ENCODE data around the gene DLX1. TPM values are rescaled to one million over a fixed set of nuclear protein-coding genes. Genes with fewer than 3 reads are reported as not detected.

The DLX1 gene
- total and polyA plus RNA-seq, 2 experiments from 2014 or later, result not detected

- TF ChIP-seq NANOG (IDR thresholded peaks at IDR 0.05; ENCODE audit: borderline replicate concordance) (no peak), JUNB (IDR thresholded peaks at IDR 0.05; ENCODE audit: unreplicated experiment) (no peak)
These were observed 22.8 kb upstream of the DLX1 start (continued) for GRCh38 chr2:172062402-172063004.

- no peaks in the 10 kb centered on the region for H3K36me3 ChIP-seq (ENCODE audit: insufficient read depth)
- H3K4me1 ChIP-seq (ENCODE audit: insufficient read depth), result no peaks in the 10 kb centered on the region
- Mint-ChIP-seq H3K9me3 (no peaks in the 10 kb centered on the region), H3K27ac (no peak overlapping the region), H3K27me3 (ENCODE audit: insufficient read depth, low read depth, poor library complexity) (no peaks in the 10 kb centered on the region), H3K36me3 (ENCODE audit: low read depth) (no peaks in the 10 kb centered on the region; the same call in 1 of the 3 replicates), H3K4me3 (no peak overlapping the region), H3K4me1 (no peaks in the 10 kb centered on the region)
- no peak overlapping the region for H2AFZ ChIP-seq
- no peaks in the 10 kb centered on the region for H3F3A ChIP-seq (replicated peaks; ENCODE audit: low read depth)
- H3K27ac ChIP-seq (ENCODE audit: low read depth), result no peak overlapping the region
- H3K79me2 ChIP-seq (replicated peaks; ENCODE audit: insufficient read depth), result no peaks in the 10 kb centered on the region
- ATAC-seq (no peak), DNase-seq (ENCODE audit: low spot score) (no peak)
- no peaks in the 10 kb centered on the region for H3K27me3 ChIP-seq (ENCODE audit: insufficient read depth)
- TF ChIP-seq REST (IDR thresholded peaks at IDR 0.05; ENCODE audit: unreplicated experiment), result no peak
- no peak for TF ChIP-seq NANOG (IDR thresholded peaks at IDR 0.05; ENCODE audit: borderline replicate concordance)
- no peaks in the 10 kb centered on the region for H3K9me2 ChIP-seq (ENCODE audit: insufficient read depth)
- H4K20me1 ChIP-seq (replicated peaks; ENCODE audit: insufficient read depth), result no peaks in the 10 kb centered on the region
- H3K4me3 ChIP-seq, result no peak overlapping the region
- H3K4me2 ChIP-seq, result no peak overlapping the region
These were observed 21.9 kb upstream of the DLX1 start for GRCh38 chr2:172063446-172063845.

DNA sequence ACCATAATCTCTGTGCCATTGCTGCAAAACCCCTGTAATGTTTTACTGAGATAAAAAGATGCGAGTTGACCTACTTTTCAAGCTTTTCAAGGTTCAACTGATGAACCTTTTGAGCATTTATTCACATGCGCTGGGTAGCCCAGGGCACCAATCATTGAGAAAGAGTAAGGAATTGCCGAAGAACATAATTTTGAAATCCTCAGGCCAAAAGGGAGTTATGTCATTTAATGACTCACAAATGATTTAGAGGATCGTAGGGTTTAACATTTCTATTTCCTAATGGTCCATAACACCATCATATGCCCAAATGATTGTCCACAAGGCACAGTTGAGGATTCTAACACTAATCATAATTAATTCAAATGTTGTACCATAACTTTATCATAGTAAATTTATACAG is 20.2 kb upstream of the DLX1 start:
- H2AFZ ChIP-seq, result no peak overlapping the region
- H3K79me2 ChIP-seq (replicated peaks; ENCODE audit: insufficient read depth), result no peaks in the 10 kb centered on the region
- H3K36me3 ChIP-seq (ENCODE audit: insufficient read depth), result no peaks in the 10 kb centered on the region
- H3K4me2 ChIP-seq, result no peak overlapping the region
- Mint-ChIP-seq H3K27me3 (ENCODE audit: insufficient read depth, low read depth, poor library complexity) (no peaks in the 10 kb centered on the region), H3K4me1 (no peaks in the 10 kb centered on the region), H3K27ac (no peak overlapping the region), H3K9me3 (no peaks in the 10 kb centered on the region), H3K36me3 (ENCODE audit: low read depth) (no peaks in the 10 kb centered on the region; the same call in 1 of the 3 replicates), H3K4me3 (no peak overlapping the region)
- no peaks in the 10 kb centered on the region for H3K9me2 ChIP-seq (ENCODE audit: insufficient read depth)
- no peak overlapping the region for H3K27ac ChIP-seq (ENCODE audit: low read depth)
- H4K20me1 ChIP-seq (replicated peaks; ENCODE audit: insufficient read depth), result no peaks in the 10 kb centered on the region
- no peak for ATAC-seq
- DNase-seq (ENCODE audit: low spot score), result no peak
- H3K4me3 ChIP-seq, result no peak overlapping the region
- H3F3A ChIP-seq (replicated peaks; ENCODE audit: low read depth), result no peaks in the 10 kb centered on the region
- no peaks in the 10 kb centered on the region for H3K27me3 ChIP-seq (ENCODE audit: insufficient read depth)
- H3K4me1 ChIP-seq (ENCODE audit: insufficient read depth), result no peaks in the 10 kb centered on the region
- no peak for TF ChIP-seq POLR2AphosphoS5 (IDR thresholded peaks at IDR 0.05; ENCODE audit: low read depth)
- TF ChIP-seq CREB1 (CRISPR knock-in tag; IDR thresholded peaks at IDR 0.05; ENCODE audit: low read depth), result no peak
- no peak for TF ChIP-seq ZNF331 (CRISPR knock-in tag; IDR thresholded peaks at IDR 0.05; ENCODE audit: low read depth)
- no peak for TF ChIP-seq EZH2 (IDR thresholded peaks at IDR 0.05; ENCODE audit: low read depth, unreplicated experiment)
- TF ChIP-seq STAT1 (IDR thresholded peaks at IDR 0.05; ENCODE audit: unreplicated experiment), result no peak
- TF ChIP-seq ZNF114 (CRISPR knock-in tag; IDR thresholded peaks at IDR 0.05), result no peak
- TF ChIP-seq, protein P1, sequence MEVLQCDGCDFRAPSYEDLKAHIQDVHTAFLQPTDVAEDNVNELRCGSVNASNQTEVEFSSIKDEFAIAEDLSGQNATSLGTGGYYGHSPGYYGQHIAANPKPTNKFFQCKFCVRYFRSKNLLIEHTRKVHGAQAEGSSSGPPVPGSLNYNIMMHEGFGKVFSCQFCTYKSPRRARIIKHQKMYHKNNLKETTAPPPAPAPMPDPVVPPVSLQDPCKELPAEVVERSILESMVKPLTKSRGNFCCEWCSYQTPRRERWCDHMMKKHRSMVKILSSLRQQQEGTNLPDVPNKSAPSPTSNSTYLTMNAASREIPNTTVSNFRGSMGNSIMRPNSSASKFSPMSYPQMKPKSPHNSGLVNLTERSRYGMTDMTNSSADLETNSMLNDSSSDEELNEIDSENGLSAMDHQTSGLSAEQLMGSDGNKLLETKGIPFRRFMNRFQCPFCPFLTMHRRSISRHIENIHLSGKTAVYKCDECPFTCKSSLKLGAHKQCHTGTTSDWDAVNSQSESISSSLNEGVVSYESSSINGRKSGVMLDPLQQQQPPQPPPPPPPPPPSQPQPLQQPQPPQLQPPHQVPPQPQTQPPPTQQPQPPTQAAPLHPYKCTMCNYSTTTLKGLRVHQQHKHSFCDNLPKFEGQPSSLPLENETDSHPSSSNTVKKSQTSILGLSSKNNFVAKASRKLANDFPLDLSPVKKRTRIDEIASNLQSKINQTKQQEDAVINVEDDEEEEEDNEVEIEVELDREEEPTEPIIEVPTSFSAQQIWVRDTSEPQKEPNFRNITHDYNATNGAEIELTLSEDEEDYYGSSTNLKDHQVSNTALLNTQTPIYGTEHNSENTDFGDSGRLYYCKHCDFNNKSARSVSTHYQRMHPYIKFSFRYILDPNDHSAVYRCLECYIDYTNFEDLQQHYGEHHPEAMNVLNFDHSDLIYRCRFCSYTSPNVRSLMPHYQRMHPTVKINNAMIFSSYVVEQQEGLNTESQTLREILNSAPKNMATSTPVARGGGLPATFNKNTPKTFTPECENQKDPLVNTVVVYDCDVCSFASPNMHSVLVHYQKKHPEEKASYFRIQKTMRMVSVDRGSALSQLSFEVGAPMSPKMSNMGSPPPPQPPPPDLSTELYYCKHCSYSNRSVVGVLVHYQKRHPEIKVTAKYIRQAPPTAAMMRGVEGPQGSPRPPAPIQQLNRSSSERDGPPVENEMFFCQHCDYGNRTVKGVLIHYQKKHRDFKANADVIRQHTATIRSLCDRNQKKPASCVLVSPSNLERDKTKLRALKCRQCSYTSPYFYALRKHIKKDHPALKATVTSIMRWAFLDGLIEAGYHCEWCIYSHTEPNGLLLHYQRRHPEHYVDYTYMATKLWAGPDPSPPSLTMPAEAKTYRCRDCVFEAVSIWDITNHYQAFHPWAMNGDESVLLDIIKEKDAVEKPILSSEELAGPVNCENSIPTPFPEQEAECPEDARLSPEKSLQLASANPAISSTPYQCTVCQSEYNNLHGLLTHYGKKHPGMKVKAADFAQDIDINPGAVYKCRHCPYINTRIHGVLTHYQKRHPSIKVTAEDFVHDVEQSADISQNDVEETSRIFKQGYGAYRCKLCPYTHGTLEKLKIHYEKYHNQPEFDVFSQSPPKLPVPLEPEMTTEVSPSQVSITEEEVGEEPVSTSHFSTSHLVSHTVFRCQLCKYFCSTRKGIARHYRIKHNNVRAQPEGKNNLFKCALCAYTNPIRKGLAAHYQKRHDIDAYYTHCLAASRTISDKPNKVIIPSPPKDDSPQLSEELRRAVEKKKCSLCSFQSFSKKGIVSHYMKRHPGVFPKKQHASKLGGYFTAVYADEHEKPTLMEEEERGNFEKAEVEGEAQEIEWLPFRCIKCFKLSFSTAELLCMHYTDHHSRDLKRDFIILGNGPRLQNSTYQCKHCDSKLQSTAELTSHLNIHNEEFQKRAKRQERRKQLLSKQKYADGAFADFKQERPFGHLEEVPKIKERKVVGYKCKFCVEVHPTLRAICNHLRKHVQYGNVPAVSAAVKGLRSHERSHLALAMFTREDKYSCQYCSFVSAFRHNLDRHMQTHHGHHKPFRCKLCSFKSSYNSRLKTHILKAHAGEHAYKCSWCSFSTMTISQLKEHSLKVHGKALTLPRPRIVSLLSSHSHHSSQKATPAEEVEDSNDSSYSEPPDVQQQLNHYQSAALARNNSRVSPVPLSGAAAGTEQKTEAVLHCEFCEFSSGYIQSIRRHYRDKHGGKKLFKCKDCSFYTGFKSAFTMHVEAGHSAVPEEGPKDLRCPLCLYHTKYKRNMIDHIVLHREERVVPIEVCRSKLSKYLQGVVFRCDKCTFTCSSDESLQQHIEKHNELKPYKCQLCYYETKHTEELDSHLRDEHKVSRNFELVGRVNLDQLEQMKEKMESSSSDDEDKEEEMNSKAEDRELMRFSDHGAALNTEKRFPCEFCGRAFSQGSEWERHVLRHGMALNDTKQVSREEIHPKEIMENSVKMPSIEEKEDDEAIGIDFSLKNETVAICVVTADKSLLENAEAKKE (CRISPR knock-in tag; IDR thresholded peaks at IDR 0.05), result no peak

Data from GM23338 (cell line).